Lower leg skin (tissue), 3 donors: ENCODE data around the gene ESPL1.

Experiments used
- CTCF ChIP-seq, 3 donors: fragments of 450-650 bp; IDR thresholded peaks; one replicate each; pipeline ENCODE4 v1.5.1; 2016; ENCODE audit warnings: antibody characterized with exemption in 3 of 3, mild to moderate bottlenecking in 3 of 3, moderate library complexity in 2 of 3
- POLR2A ChIP-seq, 2 donors: fragments of 450-650 bp; IDR thresholded peaks; one replicate each; pipeline ENCODE4 v1.6.1; 2016 to 2017; ENCODE audit warnings: antibody characterized with exemption in 2 of 2, mild to moderate bottlenecking in 1 of 2, moderate library complexity in 1 of 2

DNA sequence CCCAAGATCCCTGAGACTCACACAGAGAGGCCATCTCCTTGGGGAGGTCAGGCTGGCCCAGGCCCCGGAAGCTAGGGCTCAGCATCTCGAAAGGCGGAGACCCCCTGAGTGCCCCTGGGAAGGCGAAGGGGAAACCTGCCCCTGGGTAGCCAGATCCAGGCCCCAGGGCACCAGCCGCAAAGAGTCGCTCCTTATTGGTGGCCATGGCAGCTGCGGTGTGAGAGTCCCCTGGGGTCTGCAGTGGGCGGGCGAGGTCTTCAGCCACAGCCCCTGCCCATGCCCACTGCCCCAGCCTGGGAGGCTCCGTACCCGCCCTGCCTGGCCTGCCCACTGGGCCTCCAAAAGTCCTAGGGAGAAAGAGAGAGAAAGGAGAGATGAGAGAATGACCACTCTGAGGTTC lies 40.8 kb upstream of the ESPL1 start:
- TF ChIP-seq CTCF (IDR thresholded peaks at IDR 0.05) (no peak), POLR2A (IDR thresholded peaks at IDR 0.05) (no peak)
